Measurements from ENCODE around the gene GIGYF1.
A peak's percentile ranks its signal among the peaks of the same experiment; 100 is the strongest.
"Not testable (repeated sequence)": the region's sequence is repeated elsewhere in the genome, so short reads cannot be mapped to it uniquely, and the experiment has no call there.

Gene GIGYF1

GRCh38 chr7:100710452-100710851, 16.4 kb upstream of the GIGYF1 start:
- no peak for DNase-seq (ENCODE audit: low spot score)

GRCh38 chr7:100708395-100708794, 14.3 kb upstream of the GIGYF1 start:
- no peak for DNase-seq (ENCODE audit: low spot score)

- no peak for DNase-seq (ENCODE audit: low spot score)
Observed at GRCh38 chr7:100706672-100707311, 12.7 kb upstream of the GIGYF1 start.

- DNase-seq (ENCODE audit: low spot score) = peak; percentile 96
Observed at GRCh38 chr7:100705753-100706671, 12.0 kb upstream of the GIGYF1 start, which contains the start of gene POP7. TSS of gene POP7 (plus strand) at chr7:100706121. CDS start at chr7:100706831, 710 bp downstream.

- peak; percentile 88 for DNase-seq (ENCODE audit: low spot score)
Observed at GRCh38 chr7:100705320-100705752, 11.3 kb upstream of the GIGYF1 start.

GRCh38 chr7:100701089-100701488, 7.0 kb upstream of the GIGYF1 start:
- DNase-seq (ENCODE audit: low spot score) = not testable (repeated sequence)

GRCh38 chr7:100699018-100699417, 5.0 kb upstream of the GIGYF1 start:
- no peak for DNase-seq (ENCODE audit: low spot score)

GRCh38 chr7:100696123-100696521, 2.1 kb upstream of the GIGYF1 start:
- DNase-seq (ENCODE audit: low spot score) = no peak

- no peak for DNase-seq (ENCODE audit: low spot score)
Observed at GRCh38 chr7:100693312-100694097, 545 bp downstream of the GIGYF1 start.

- no peak for DNase-seq (ENCODE audit: low spot score)
Observed at GRCh38 chr7:100692578-100692961, 1.5 kb downstream of the GIGYF1 start.

GRCh38 chr7:100691676-100692577, 2.1 kb downstream of the GIGYF1 start:
- DNase-seq (ENCODE audit: low spot score) = peak; percentile 92

GRCh38 chr7:100689230-100690135, 4.6 kb downstream of the GIGYF1 start:
- no peak for DNase-seq (ENCODE audit: low spot score)

GRCh38 chr7:100688326-100688860, 5.7 kb downstream of the GIGYF1 start:
- no peak for DNase-seq (ENCODE audit: low spot score)

- peak; percentile 53 for DNase-seq (ENCODE audit: low spot score)
Observed at GRCh38 chr7:100687751-100688300, 6.2 kb downstream of the GIGYF1 start.

GRCh38 chr7:100687261-100687660, 6.8 kb downstream of the GIGYF1 start:
- no peak for DNase-seq (ENCODE audit: low spot score)

GRCh38 chr7:100686822-100687211, 7.2 kb downstream of the GIGYF1 start:
- DNase-seq (ENCODE audit: low spot score) = no peak

GRCh38 chr7:100686201-100686821, 7.7 kb downstream of the GIGYF1 start:
- DNase-seq (ENCODE audit: low spot score) = no peak

GRCh38 chr7:100685631-100686145, 8.4 kb downstream of the GIGYF1 start:
- no peak for DNase-seq (ENCODE audit: low spot score)

- peak; percentile 11 for DNase-seq (ENCODE audit: low spot score)
Observed at GRCh38 chr7:100685049-100685605, 8.9 kb downstream of the GIGYF1 start.
